Esophagus (tissue), 2 donors: ENCODE results near the gene ITPA. TPM values are rescaled to one million over a fixed set of nuclear protein-coding genes. Genes with fewer than 3 reads are reported as not detected.

Source experiments
- H3K27ac ChIP-seq, 2 donors: one replicate each; pipeline ENCODE4 v1.5.1; 2013; ENCODE audit warnings: low read depth in 2 of 2, mild to moderate bottlenecking in 2 of 2, inconsistent platforms in 1 of 2, low read length in 1 of 2, moderate library complexity in 1 of 2
- H3K27me3 ChIP-seq, 2 donors: one replicate each; pipeline ENCODE4 v1.6.1; 2013; ENCODE audit warnings: low read length in 2 of 2, control low read depth in 1 of 2, mild to moderate bottlenecking in 1 of 2; ENCODE audit not compliant: insufficient read depth in 2 of 2, control insufficient read depth in 1 of 2
- H3K36me3 ChIP-seq, 2 donors: one replicate each; pipeline ENCODE4 v1.6.1; 2013; ENCODE audit warnings: low read length in 1 of 2; ENCODE audit not compliant: control insufficient read depth in 2 of 2, insufficient read depth in 2 of 2
- H3K4me1 ChIP-seq, 2 donors: one replicate each; pipeline ENCODE4 v1.6.1; 2013; ENCODE audit warnings: low read length in 1 of 2; ENCODE audit not compliant: control insufficient read depth in 2 of 2, insufficient read depth in 2 of 2
- H3K4me3 ChIP-seq, 2 donors: one replicate each; pipeline ENCODE4 v1.5.1; 2013; ENCODE audit warnings: low read length in 2 of 2, mild to moderate bottlenecking in 2 of 2, low read depth in 1 of 2, moderate library complexity in 1 of 2
- H3K9me3 ChIP-seq, 2 donors: one replicate each; pipeline ENCODE4 v1.6.1; 2013; ENCODE audit warnings: mild to moderate bottlenecking in 2 of 2, low read depth in 1 of 2, low read length in 1 of 2, moderate library complexity in 1 of 2; ENCODE audit not compliant: control insufficient read depth in 2 of 2, insufficient read depth in 1 of 2
- WGBS, 2 donors: extraction: QIAGEN DNeasy Blood & Tissue Kit; methylation state at CpG; one replicate each; pipeline ENCODE4 v1.1.7; 2013; 5-methylcytosine and 5-hydroxymethylcytosine counted together
- polyA plus RNA-seq, 2 donors: library from polyadenylated mRNA; stranded (reverse); fragments of 200-250 nt; gene quantifications; one replicate each; pipeline ENCODE4 v1.2.3, GENCODE V29; 2013
- donor health status: healthy with polysubstance abuse.
- donor health status: Bipolar disorder and iron deficiency.

The ITPA gene
- polyA plus RNA-seq, 2 donors, result 55.8 to 73.5 TPM

DNA sequence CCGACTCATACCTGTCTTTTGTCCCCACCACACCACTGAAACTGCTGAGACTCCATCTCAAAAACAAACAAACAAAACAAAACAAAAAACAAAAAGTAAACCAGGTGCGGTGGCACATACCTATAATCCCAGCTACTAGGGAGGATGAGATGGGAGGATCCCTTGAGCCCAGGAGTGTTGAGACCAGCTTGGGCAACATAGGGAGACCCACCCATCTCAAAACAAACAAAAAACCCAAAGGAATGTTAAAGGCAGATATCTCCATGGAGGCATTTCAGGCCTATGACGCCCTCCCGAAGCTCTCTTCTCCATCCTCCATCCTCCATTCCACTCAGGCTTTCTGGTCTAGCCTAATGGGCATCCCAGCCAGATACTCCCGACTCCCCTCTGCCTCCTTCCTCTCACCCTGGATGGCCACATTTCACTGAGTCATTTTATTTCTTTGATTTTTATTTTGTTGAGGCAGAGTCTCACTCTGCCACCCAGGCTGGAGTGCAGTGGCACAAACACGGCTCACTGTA is 32.9 kb downstream of the ITPA start:
- no peaks in the 10 kb centered on the region for H3K9me3 ChIP-seq
- WGBS, 2 donors, result 64 to 75% methylated on average over 6 of the region's 6 CpGs
- no peak overlapping the region for H3K4me3 ChIP-seq
- H3K27me3 ChIP-seq, result peaks cover 0 to 4% of the 10 kb centered on the region in 2 donors
- H3K27ac ChIP-seq, result no peak overlapping the region
- peaks cover 0 to 14% of the 10 kb centered on the region in 2 donors for H3K4me1 ChIP-seq
- no peaks in the 10 kb centered on the region for H3K36me3 ChIP-seq

DNA sequence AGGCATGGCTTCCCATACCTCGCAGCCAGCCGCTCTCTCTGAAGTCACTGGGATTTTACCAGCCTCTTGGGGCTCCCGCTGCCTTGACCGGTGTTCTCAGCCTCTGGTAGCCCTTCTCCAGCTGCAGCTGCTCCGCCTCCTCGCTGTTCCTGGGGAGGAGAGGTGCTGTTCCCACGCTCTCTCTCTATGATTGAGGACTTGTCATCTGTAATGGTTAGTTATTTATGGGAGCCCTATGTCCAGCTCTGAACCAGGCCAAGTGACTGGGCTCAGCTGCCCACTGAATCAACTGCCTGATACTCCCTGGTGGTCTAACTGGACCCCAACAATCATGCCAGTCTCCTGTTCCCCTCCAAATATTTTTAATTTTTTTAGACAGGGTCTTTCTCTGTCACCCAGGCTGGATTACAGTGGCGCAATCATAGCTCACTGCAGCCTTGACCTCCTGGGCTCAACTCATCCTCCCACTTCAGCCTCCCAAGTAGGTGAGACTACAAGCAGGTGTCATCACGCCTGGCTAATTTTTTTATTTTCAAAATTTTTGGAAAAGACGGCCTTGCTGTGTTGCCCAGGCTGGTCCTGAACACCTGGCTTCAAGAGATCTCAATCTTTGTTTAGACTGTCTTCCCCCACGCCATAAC is 34.5 kb downstream of the ITPA start:
- Histone ChIP-seq H3K9me3 (no peaks in the 10 kb centered on the region), H3K27me3 (no peaks in the 10 kb centered on the region), H3K4me1 (peaks cover 0 to 14% of the 10 kb centered on the region in 2 donors), H3K27ac (no peak overlapping the region), H3K36me3 (no peaks in the 10 kb centered on the region), H3K4me3 (no peak overlapping the region)
- WGBS, 2 donors, result 78% methylated on average over 11 of the region's 11 CpGs

DNA sequence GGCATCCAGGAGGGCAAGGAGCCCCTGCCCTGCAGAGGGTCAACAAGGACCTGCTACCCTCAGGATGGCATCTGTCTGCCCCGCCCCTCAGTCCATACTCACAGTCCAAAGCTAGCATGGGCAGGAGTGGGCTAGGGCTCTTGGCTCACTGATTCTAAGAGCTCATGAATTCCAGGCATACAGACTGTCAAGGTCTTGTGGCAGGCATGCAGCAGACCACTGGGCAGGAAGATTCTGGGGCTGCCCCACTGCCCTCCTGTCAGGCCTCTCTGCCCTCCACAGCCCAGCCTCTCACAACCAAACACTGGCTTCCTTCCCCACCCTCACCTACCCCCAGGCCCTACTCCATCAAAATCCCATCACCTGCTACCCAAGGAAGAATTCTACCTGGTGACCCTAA is 35.3 kb downstream of the ITPA start:
- Histone ChIP-seq H3K4me1 (peaks cover 0 to 11% of the 10 kb centered on the region in 2 donors), H3K27ac (no peak overlapping the region), H3K4me3 (no peak overlapping the region), H3K27me3 (no peaks in the 10 kb centered on the region), H3K36me3 (no peaks in the 10 kb centered on the region), H3K9me3 (no peaks in the 10 kb centered on the region)
- 83 to 92% methylated on average over 1 of the region's 1 CpG for WGBS, 2 donors

DNA sequence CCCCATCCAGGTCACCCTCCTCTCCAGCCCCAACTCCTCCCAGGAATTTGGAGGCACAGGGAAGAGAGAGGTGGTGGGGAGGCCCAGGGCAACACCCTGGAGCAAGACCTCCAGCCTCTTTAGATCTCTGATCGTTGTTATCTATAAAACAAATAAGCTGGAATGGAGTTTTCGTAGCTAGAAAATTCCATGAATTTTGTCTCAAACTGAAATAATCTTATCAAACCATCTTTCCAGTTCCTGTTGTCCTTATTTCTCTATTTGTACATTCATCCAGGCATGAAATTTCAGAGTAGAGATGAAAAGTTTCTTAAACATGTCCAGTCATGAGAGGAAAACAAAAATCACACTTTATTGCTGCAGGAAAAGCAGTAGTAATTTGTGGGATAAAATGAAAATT is 35.9 kb downstream of the ITPA start:
- H3K9me3 ChIP-seq, result no peaks in the 10 kb centered on the region
- H3K27me3 ChIP-seq, result no peaks in the 10 kb centered on the region
- no peaks in the 10 kb centered on the region for H3K36me3 ChIP-seq
- H3K4me3 ChIP-seq, result no peak overlapping the region
- H3K4me1 ChIP-seq, result peaks cover 0 to 6% of the 10 kb centered on the region in 2 donors
- 52 to 63% methylated on average over 2 of the region's 2 CpGs for WGBS, 2 donors
- H3K27ac ChIP-seq, result no peak overlapping the region

DNA sequence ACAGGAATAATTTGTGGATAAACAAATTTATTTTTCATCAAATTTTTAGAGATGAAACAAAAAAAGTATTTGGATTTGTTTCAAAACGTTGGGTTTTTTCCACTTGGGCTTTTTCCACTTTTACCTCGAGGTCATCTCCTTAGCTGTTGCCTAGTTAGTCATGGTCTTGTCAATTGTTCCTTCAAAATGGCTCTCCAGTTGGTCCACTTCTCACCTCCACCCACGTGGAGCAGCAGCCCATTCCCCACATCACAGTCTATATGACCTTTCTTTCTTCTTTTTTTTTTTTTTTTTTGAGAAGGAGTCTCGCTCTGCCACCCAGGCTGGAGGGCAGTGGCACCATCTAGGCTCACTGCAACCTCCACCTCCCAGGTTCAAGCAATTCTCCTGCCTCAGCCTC is 36.4 kb downstream of the ITPA start:
- 45 to 56% methylated on average over 4 of the region's 4 CpGs for WGBS, 2 donors
- H3K36me3 ChIP-seq, result no peaks in the 10 kb centered on the region
- H3K9me3 ChIP-seq, result no peaks in the 10 kb centered on the region
- peaks cover 0 to 3% of the 10 kb centered on the region in 2 donors for H3K4me1 ChIP-seq
- H3K27ac ChIP-seq, result no peak overlapping the region
- H3K4me3 ChIP-seq, result no peak overlapping the region
- no peaks in the 10 kb centered on the region for H3K27me3 ChIP-seq

DNA sequence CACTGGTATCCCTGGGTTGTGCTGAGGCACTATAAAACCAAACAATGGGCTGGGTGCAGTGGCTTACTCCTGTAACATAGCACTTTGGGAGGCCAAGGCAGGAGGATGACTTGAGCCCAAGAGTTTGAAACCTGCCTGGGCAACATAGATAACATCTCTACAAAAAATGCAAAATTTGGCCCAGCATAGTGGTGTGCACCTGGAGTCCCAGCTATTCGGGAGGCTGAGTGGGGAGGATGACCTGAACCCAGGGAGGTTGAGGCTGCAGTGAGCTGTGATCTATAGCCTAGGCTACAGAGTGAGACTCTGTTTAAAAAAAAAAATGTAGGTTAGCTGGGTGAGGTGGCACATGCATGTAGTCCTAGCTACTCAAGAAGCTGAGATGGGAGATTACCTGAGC is 37.4 kb downstream of the ITPA start:
- Histone ChIP-seq H3K4me1 (peaks cover 0 to 3% of the 10 kb centered on the region in 2 donors), H3K27ac (no peak overlapping the region), H3K36me3 (no peaks in the 10 kb centered on the region), H3K9me3 (no peaks in the 10 kb centered on the region), H3K27me3 (no peaks in the 10 kb centered on the region), H3K4me3 (no peak overlapping the region)
- WGBS, 2 donors, result 92 to 93% methylated on average over 1 of the region's 1 CpG

DNA sequence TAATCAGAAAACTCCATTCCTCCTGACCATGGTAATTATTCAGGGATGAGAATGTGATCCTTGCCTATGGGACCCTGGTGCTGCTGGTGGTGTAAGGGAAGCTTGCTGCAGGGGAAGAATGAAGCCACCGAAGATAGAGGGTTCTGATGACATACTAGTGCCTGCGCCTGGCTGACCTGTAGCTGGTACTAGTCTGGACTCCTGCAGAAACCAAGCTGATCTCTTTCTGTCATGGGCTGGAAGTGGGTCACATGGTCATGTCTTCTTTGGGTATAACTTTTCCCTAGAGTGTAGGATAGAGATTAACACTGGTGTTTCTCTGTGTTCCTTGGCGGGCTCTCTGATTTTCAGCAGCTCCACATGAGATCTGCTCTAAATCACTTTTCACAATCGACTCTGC is 38.3 kb downstream of the ITPA start:
- H3K36me3 ChIP-seq, result peaks cover 3 to 6% of the 10 kb centered on the region in 2 donors
- no peaks in the 10 kb centered on the region for H3K9me3 ChIP-seq
- H3K27ac ChIP-seq, result no peak overlapping the region
- no peak overlapping the region for H3K4me3 ChIP-seq
- H3K4me1 ChIP-seq, result peaks cover 0 to 4% of the 10 kb centered on the region in 2 donors
- H3K27me3 ChIP-seq, result no peaks in the 10 kb centered on the region
- 67 to 75% methylated on average over 4 of the region's 4 CpGs for WGBS, 2 donors

DNA sequence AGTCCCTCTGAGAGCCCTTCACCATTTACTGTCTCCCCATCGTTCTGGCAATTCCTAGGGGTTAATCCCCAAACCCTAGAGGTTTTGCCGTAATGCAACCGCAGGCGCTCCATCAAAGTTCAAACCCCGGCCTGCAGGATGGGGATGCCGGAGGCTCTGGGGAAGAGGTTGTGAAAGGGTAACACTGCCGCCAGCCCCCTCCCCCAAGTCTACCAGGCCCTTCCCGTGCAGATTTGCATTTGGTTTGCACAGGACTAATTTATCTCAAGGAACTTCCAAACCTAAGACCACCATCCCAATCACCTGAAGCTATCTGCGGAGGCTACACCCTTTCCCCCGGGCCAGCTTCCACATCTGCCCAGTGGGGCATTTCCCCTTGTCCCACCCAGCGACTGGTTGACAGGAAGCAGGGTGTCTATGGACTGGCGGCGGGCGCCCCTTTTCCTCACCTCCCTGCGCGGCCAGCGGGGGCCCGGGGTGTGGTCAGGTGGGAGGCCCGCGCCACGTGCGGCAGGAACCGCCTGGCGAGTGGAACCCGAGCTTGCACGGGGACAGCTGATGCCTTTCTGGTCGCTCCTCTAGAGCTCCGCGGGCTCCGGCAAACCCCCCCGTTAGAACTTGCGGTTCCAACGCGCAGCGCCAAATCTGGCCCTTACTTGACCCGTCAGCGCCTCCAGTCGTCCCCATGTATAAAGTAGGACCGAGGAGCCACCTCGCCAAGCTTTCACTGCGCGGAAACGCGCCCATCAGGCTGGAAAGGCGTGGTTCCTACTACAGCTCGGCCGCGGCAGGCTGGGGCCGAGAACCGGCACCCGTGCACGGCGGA is 39.1 kb downstream of the ITPA start:
- WGBS, 2 donors, result 12% methylated on average over 53 of the region's 53 CpGs
- Histone ChIP-seq H3K9me3 (no peaks in the 10 kb centered on the region), H3K27ac (no peak overlapping the region), H3K4me3 (no peak overlapping the region), H3K36me3 (peaks cover 3 to 6% of the 10 kb centered on the region in 2 donors), H3K27me3 (no peaks in the 10 kb centered on the region), H3K4me1 (peaks cover 0 to 4% of the 10 kb centered on the region in 2 donors)

DNA sequence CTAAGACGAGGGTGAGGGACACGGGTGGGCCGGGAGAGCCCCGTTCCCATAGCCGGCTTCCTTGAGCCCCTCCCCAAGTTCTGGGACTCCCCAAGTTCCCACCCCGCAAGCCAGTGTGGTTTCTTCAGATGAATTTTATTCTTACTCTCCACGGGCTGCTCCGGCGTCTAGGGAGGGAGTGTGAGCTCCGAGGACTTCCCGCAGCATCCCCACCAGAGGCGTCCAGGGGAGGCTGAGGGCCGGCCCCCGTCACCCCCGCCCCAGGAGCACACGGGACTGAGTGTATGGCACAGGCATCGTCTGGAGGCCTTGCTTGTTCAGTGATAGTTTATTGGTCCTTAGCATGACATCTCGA is 39.7 kb downstream of the ITPA start:
- 15 to 17% methylated on average over 18 of the region's 18 CpGs for WGBS, 2 donors
- H3K4me3 ChIP-seq, result no peak overlapping the region
- H3K27me3 ChIP-seq, result no peaks in the 10 kb centered on the region

More for the DNA sequence above, 39.7 kb downstream of the ITPA start:
- no peak overlapping the region for H3K27ac ChIP-seq
- peaks cover 0 to 4% of the 10 kb centered on the region in 2 donors for H3K4me1 ChIP-seq
- peaks cover 3 to 6% of the 10 kb centered on the region in 2 donors for H3K36me3 ChIP-seq
- no peaks in the 10 kb centered on the region for H3K9me3 ChIP-seq
